DOHH2 (cell line): ENCODE results near the gene OBP2A.

Source experiments
- H3F3A ChIP-seq: fragments of 200-600 bp; sonication (generic), shearing (Covaris generic); 2 replicates; pipeline ENCODE4 v1.6.0; 2016; ENCODE audit warnings: antibody characterized with exemption, mild to moderate bottlenecking; ENCODE audit not compliant: control insufficient read depth, insufficient read depth
- H3K27ac ChIP-seq: fragments of 200-600 bp; sonication (generic); 2 replicates; pipeline ENCODE4 v1.5.1; 2014; ENCODE audit warnings: low read depth, mild to moderate bottlenecking, low read length, moderate library complexity
- H3K27me3 ChIP-seq: fragments of 200-600 bp; sonication (generic); 2 replicates; pipeline ENCODE4 v1.6.1; 2014; ENCODE audit warnings: mild to moderate bottlenecking, low read length, mixed read lengths; ENCODE audit not compliant: control insufficient read depth
- H3K36me3 ChIP-seq: fragments of 200-600 bp; sonication (generic); 2 replicates; pipeline ENCODE4 v1.6.1; 2014; ENCODE audit warnings: mild to moderate bottlenecking, low read length, moderate library complexity, mixed read lengths; ENCODE audit not compliant: control insufficient read depth
- H3K4me1 ChIP-seq: fragments of 200-600 bp; sonication (generic); 2 replicates; pipeline ENCODE4 v1.6.1; 2014; ENCODE audit warnings: mild to moderate bottlenecking, low read length, mixed read lengths; ENCODE audit not compliant: control insufficient read depth
- H3K4me2 ChIP-seq: fragments of 200-600 bp; sonication (generic); 2 replicates; pipeline ENCODE4 v1.6.0; 2014; ENCODE audit warnings: mild to moderate bottlenecking, low read length, moderate library complexity
- H3K4me3 ChIP-seq: fragments of 200-600 bp; sonication (generic); 2 replicates; pipeline ENCODE4 v1.5.1; 2014; ENCODE audit warnings: mild to moderate bottlenecking, low read length, mixed read lengths
- H3K79me2 ChIP-seq: fragments of 200-600 bp; sonication (generic); 2 replicates; pipeline ENCODE4 v1.6.1; 2014; ENCODE audit warnings: mild to moderate bottlenecking, low read length, mixed read lengths; ENCODE audit not compliant: control insufficient read depth
- H3K9me2 ChIP-seq: fragments of 200-600 bp; sonication (generic); replicated peaks from 2 replicates; pipeline ENCODE4 v1.6.1; 2014; ENCODE audit warnings: mild to moderate bottlenecking, low read length, mixed read lengths; ENCODE audit not compliant: control insufficient read depth
- H3K9me3 ChIP-seq: fragments of 200-600 bp; sonication (generic); 2 replicates; pipeline ENCODE4 v1.6.1; 2014; ENCODE audit warnings: antibody characterized with exemption, low read length, mixed read lengths; ENCODE audit not compliant: control insufficient read depth, insufficient read depth
- H4K20me1 ChIP-seq: fragments of 200-600 bp; sonication (generic); 2 replicates; pipeline ENCODE4 v1.6.0; 2014; ENCODE audit warnings: low read depth, mild to moderate bottlenecking, antibody characterized with exemption, low read length, moderate library complexity; ENCODE audit not compliant: control insufficient read depth, insufficient read depth
- EZH2phosphoT487 ChIP-seq: fragments of 200-600 bp; sonication (generic); IDR thresholded peaks from 2 replicates; pipeline ENCODE4 v1.6.1; 2017; ENCODE audit warnings: borderline replicate concordance, mild to moderate bottlenecking, antibody characterized with exemption, low read length, moderate library complexity, mixed read lengths
- TF ChIP-seq, protein P1 (sequence below): fragments of 200-600 bp; sonication (generic); IDR thresholded peaks from one replicate; pipeline ENCODE4 v1.5.1; 2014; ENCODE audit warnings: antibody characterized with exemption, mild to moderate bottlenecking, low read depth, low read length; ENCODE audit not compliant: poor library complexity, severe bottlenecking

OBP2A gene

DNA sequence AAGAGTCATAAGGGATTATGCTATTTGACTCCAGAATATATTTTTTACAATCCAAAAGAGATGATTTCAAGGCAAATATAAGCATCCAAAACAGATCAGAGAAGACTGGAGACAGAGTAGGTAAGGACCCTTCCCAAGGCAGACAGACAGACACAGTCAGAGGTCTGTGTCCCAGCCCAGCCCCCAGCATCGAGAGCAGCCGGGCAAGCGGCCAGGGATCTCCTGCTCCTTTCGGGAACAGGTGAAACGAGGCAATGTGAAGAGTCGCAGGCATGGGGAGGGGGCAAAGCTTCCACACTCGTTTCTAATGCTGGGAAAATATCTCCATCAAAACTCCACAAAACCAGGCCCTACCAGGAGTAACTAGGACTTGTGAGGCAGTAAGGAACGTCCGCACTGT, 21.4 kb downstream of the OBP2A start:
- Histone ChIP-seq H3K9me3 (no peaks in the 10 kb centered on the region), H3K27me3 (no peaks in the 10 kb centered on the region), H3K79me2 (no peaks in the 10 kb centered on the region), H3K36me3 (no peaks in the 10 kb centered on the region), H3K9me2 (no peaks in the 10 kb centered on the region), H3F3A (no peaks in the 10 kb centered on the region), H4K20me1 (no peaks in the 10 kb centered on the region), H3K4me3 (no peak overlapping the region), H3K27ac (no peak overlapping the region), H3K4me1 (no peaks in the 10 kb centered on the region), H3K4me2 (no peak overlapping the region)
- TF ChIP-seq, protein P1, sequence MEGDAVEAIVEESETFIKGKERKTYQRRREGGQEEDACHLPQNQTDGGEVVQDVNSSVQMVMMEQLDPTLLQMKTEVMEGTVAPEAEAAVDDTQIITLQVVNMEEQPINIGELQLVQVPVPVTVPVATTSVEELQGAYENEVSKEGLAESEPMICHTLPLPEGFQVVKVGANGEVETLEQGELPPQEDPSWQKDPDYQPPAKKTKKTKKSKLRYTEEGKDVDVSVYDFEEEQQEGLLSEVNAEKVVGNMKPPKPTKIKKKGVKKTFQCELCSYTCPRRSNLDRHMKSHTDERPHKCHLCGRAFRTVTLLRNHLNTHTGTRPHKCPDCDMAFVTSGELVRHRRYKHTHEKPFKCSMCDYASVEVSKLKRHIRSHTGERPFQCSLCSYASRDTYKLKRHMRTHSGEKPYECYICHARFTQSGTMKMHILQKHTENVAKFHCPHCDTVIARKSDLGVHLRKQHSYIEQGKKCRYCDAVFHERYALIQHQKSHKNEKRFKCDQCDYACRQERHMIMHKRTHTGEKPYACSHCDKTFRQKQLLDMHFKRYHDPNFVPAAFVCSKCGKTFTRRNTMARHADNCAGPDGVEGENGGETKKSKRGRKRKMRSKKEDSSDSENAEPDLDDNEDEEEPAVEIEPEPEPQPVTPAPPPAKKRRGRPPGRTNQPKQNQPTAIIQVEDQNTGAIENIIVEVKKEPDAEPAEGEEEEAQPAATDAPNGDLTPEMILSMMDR: no peak
- TF ChIP-seq EZH2phosphoT487: no peak

DNA sequence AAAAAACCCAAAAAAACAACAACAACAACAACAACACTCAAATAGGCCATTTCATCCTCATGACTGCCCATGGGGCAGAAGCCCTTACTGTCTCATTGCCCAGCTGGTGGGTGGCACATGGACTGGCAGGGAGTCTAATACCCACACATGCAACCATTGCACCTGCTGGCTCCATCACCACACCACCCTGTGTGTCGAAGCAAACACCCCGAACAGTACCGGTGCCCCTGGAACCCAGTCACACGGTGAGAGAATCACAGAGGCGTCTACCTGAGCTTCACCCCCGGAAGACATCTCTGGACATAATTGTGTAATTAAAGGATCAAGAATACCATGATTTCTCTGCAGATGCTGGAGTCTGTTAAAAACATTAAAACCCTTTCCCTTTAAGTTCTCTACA, 22.1 kb downstream of the OBP2A start:
- no peaks in the 10 kb centered on the region for H3K36me3 ChIP-seq
- no peaks in the 10 kb centered on the region for H3K27me3 ChIP-seq
- no peak overlapping the region for H3K4me2 ChIP-seq
- no peaks in the 10 kb centered on the region for H3K79me2 ChIP-seq
- no peaks in the 10 kb centered on the region for H4K20me1 ChIP-seq
- TF ChIP-seq, protein P1: no peak
- no peak for TF ChIP-seq EZH2phosphoT487
- no peak overlapping the region for H3K27ac ChIP-seq
- H3K9me2 ChIP-seq: no peaks in the 10 kb centered on the region
- H3K4me3 ChIP-seq: no peak overlapping the region
- H3K9me3 ChIP-seq: no peaks in the 10 kb centered on the region
- H3K4me1 ChIP-seq: no peaks in the 10 kb centered on the region
- H3F3A ChIP-seq: no peaks in the 10 kb centered on the region

DNA sequence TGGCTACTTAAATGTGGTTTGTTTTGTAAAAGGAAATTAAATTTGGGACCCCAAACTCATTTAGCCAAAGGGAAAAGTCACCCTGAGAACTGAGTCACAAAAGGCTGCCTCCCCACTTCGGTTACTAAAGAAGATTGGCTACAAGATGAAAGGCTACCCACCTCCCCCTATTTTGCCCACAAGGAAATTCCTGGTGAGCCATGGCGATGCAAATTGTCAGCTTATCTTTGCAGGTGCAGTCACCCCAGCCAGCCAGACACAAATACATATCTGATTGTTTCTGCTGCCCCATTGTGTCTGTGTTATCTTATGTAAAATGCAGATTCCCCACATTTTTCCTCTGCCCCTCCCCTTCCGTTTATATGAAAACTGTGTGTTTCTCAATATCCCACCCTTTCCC, 24.5 kb downstream of the OBP2A start:
- Histone ChIP-seq H3K4me2 (no peak overlapping the region), H3K4me1 (no peaks in the 10 kb centered on the region), H3K79me2 (no peaks in the 10 kb centered on the region), H4K20me1 (no peaks in the 10 kb centered on the region), H3K4me3 (no peak overlapping the region), H3K27me3 (no peaks in the 10 kb centered on the region), H3F3A (no peaks in the 10 kb centered on the region), H3K9me3 (no peaks in the 10 kb centered on the region), H3K9me2 (no peaks in the 10 kb centered on the region), H3K36me3 (no peaks in the 10 kb centered on the region), H3K27ac (no peak overlapping the region)
- TF ChIP-seq, protein P1: no peak
- no peak for TF ChIP-seq EZH2phosphoT487

DNA sequence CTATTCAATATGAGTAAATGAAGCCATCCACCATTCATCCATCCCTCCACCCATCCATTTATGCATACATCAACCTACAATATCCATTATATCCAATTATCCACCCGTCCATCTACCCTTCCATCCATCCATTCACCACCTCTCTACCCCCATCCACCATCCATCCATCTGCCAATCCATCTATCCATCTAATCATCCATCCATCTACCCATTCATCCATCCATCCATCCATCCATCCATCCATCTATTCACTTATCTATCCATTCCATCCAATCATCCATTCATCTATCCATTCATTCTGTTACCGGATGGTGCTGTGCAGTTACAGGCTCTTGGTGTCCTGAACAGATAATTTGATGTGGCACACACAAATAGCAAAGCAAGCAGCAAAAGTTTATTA, 26.3 kb downstream of the OBP2A start:
- H3K27me3 ChIP-seq: no peaks in the 10 kb centered on the region
- no peak for TF ChIP-seq EZH2phosphoT487
- TF ChIP-seq, protein P1: no peak
- no peaks in the 10 kb centered on the region for H3K4me1 ChIP-seq

More for the DNA sequence above, 26.3 kb downstream of the OBP2A start:
- Histone ChIP-seq H3F3A (no peaks in the 10 kb centered on the region), H3K4me3 (no peak overlapping the region), H3K9me3 (no peaks in the 10 kb centered on the region), H4K20me1 (no peaks in the 10 kb centered on the region), H3K9me2 (no peaks in the 10 kb centered on the region), H3K4me2 (no peak overlapping the region), H3K79me2 (no peaks in the 10 kb centered on the region), H3K36me3 (no peaks in the 10 kb centered on the region), H3K27ac (no peak overlapping the region)
